ENCODE measurements around the gene FBXO42. TPM values are rescaled to one million over a fixed set of nuclear protein-coding genes. Genes with fewer than 3 reads are reported as not detected.

The FBXO42 gene
- total RNA-seq, 1 donor from 2014 or later: 25.6 TPM

DNA sequence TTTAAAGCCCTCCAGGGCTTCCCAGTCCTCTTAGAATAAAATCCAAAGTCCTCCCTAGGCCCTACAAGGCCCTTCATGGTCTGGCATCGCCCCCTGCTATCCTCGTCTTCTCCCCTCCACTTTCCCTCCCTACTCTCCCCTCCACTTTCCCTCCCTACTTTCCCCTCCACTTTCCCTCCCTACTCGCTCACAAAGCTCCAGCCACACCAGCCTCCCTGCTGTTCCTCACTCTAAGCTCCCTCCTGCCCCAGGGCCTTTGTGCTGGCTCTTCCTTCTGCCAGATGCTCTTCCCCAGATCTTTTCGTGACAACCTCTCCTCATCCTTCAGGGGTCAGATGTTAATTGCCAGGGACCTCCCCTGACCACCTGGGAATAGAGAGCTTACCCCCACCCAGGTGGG is 152.6 kb downstream of the FBXO42 start:
- peaks cover 11% of the 10 kb centered on the region for H3K36me3 Mint-ChIP-seq (ENCODE audit: low read depth, unreplicated experiment)

DNA sequence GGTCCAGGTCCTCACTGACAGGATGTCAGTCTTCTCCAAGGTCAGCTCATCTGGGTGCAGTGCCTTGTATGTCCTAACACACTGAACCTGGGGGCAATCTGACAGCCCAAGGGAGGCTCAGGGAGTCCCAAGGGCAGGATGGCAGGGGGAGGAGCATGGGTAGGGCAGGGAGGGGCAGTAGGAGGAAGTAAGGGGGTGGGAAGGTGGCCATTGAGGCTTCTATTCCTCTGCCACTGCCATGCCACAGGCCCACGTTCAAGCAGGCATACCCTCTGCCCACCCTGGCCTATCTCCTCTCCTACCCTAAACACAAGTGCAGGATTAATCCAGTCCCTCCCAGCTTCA is 153.2 kb downstream of the FBXO42 start:
- H3K9me3 Mint-ChIP-seq (ENCODE audit: unreplicated experiment): peaks cover 3% of the 10 kb centered on the region
- H3K27ac ChIP-seq (ENCODE audit: low read depth, low read length): no peak overlapping the region
- no peak overlapping the region for H3K4me3 Mint-ChIP-seq (ENCODE audit: unreplicated experiment)
- H3K9me3 ChIP-seq (ENCODE audit: insufficient read depth, low read depth, low read length): no peaks in the 10 kb centered on the region
- no peak overlapping the region for H3K9ac ChIP-seq (ENCODE audit: low read length)
- no peak overlapping the region for H3K27ac Mint-ChIP-seq (ENCODE audit: unreplicated experiment)
- H2AFZ ChIP-seq (ENCODE audit: low read depth, low read length): no peak overlapping the region
- peaks cover 5% of the 10 kb centered on the region for H3K4me1 Mint-ChIP-seq (ENCODE audit: low read depth, unreplicated experiment)
- peaks cover 1% of the 10 kb centered on the region for H3K27me3 Mint-ChIP-seq (ENCODE audit: low read depth, unreplicated experiment)
- no peaks in the 10 kb centered on the region for H3K79me2 ChIP-seq (ENCODE audit: insufficient read depth, low read length)
- DNase-seq (ENCODE audit: low read depth): no peak
- no peaks in the 10 kb centered on the region for H4K20me1 ChIP-seq (ENCODE audit: insufficient read depth, low read length)
- TF ChIP-seq, protein P1, sequence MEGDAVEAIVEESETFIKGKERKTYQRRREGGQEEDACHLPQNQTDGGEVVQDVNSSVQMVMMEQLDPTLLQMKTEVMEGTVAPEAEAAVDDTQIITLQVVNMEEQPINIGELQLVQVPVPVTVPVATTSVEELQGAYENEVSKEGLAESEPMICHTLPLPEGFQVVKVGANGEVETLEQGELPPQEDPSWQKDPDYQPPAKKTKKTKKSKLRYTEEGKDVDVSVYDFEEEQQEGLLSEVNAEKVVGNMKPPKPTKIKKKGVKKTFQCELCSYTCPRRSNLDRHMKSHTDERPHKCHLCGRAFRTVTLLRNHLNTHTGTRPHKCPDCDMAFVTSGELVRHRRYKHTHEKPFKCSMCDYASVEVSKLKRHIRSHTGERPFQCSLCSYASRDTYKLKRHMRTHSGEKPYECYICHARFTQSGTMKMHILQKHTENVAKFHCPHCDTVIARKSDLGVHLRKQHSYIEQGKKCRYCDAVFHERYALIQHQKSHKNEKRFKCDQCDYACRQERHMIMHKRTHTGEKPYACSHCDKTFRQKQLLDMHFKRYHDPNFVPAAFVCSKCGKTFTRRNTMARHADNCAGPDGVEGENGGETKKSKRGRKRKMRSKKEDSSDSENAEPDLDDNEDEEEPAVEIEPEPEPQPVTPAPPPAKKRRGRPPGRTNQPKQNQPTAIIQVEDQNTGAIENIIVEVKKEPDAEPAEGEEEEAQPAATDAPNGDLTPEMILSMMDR (IDR thresholded peaks at IDR 0.05; ENCODE audit: insufficient read depth, low read depth, low read length): no peak
- no peak for TF ChIP-seq EZH2 (IDR thresholded peaks at IDR 0.05; ENCODE audit: insufficient read depth, low read length)
- no peak overlapping the region for H3K4me2 ChIP-seq (ENCODE audit: low read length)
- peaks cover 11% of the 10 kb centered on the region for H3K36me3 Mint-ChIP-seq (ENCODE audit: low read depth, unreplicated experiment)
- no peaks in the 10 kb centered on the region for H3K27me3 ChIP-seq (ENCODE audit: insufficient read depth, low read length)
- FAIRE-seq: no peak
- no peak overlapping the region for H3K4me3 ChIP-seq (ENCODE audit: insufficient read depth, low read depth, low read length)
- no peaks in the 10 kb centered on the region for H3K4me1 ChIP-seq (ENCODE audit: insufficient read depth, low read length)
- no peaks in the 10 kb centered on the region for H3K36me3 ChIP-seq (ENCODE audit: insufficient read depth, low read length)

More for the DNA sequence above, 152.6 kb downstream of the FBXO42 start:
- Histone ChIP-seq H3K4me2 (ENCODE audit: low read length) (no peak overlapping the region), H3K4me3 (ENCODE audit: insufficient read depth, low read depth, low read length) (no peak overlapping the region), H3K9me3 (ENCODE audit: insufficient read depth, low read depth, low read length) (no peaks in the 10 kb centered on the region), H3K9ac (ENCODE audit: low read length) (no peak overlapping the region), H3K27me3 (ENCODE audit: insufficient read depth, low read length) (no peaks in the 10 kb centered on the region), H3K79me2 (ENCODE audit: insufficient read depth, low read length) (no peaks in the 10 kb centered on the region), H3K36me3 (ENCODE audit: insufficient read depth, low read length) (no peaks in the 10 kb centered on the region), H3K4me1 (ENCODE audit: insufficient read depth, low read length) (no peaks in the 10 kb centered on the region), H4K20me1 (ENCODE audit: insufficient read depth, low read length) (no peaks in the 10 kb centered on the region), H3K27ac (ENCODE audit: low read depth, low read length) (no peak overlapping the region), H2AFZ (ENCODE audit: low read depth, low read length) (no peak overlapping the region)
- DNase-seq (ENCODE audit: low read depth) (no peak), FAIRE-seq (no peak)
- Mint-ChIP-seq H3K9me3 (ENCODE audit: unreplicated experiment) (peaks cover 3% of the 10 kb centered on the region), H3K27me3 (ENCODE audit: low read depth, unreplicated experiment) (peaks cover 1% of the 10 kb centered on the region), H3K27ac (ENCODE audit: unreplicated experiment) (no peak overlapping the region), H3K4me1 (ENCODE audit: low read depth, unreplicated experiment) (peaks cover 5% of the 10 kb centered on the region), H3K4me3 (ENCODE audit: unreplicated experiment) (no peak overlapping the region)
- TF ChIP-seq EZH2 (IDR thresholded peaks at IDR 0.05; ENCODE audit: insufficient read depth, low read length): no peak
- TF ChIP-seq, protein P1 (IDR thresholded peaks at IDR 0.05; ENCODE audit: insufficient read depth, low read depth, low read length): no peak

DNA sequence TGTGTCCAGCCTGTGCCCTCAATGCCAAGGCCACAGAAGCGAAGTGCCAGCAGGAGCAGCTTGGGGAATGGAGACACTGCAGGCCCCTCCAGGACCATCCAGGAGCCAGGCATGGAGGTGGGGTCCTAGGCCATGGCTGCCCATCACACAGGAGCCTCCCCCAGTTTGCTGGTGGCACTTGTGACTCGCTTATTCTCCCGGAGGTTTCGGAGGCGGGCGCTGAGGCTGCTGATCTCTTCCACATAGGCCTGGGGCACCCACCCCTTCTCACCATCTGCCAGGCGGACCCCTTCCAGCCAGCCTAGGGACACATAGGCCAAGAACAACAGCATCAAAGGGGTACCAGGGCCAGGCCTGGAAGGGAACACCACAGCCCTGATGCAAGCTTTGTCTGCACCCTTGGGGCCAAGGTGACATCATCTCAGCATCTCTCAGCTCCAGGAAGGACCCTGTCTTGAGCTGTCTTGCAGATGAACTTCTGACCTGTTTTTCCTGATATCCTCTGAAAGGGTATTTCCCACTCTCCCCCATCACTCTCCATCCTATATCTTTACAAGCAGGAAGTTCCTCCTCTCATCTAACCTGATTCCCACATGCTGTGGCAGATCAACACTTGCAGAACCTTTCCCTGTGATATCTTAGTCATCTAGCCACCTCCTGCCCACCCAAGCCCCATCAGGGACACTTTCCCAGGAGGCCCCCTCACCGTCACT is 153.7 kb downstream of the FBXO42 start:
- no peak for DNase-seq (ENCODE audit: low read depth)

More for the DNA sequence above, 153.7 kb downstream of the FBXO42 start:
- Mint-ChIP-seq H3K27me3 (ENCODE audit: low read depth, unreplicated experiment) (peaks cover 1% of the 10 kb centered on the region), H3K4me1 (ENCODE audit: low read depth, unreplicated experiment) (peaks cover 5% of the 10 kb centered on the region), H3K9me3 (ENCODE audit: unreplicated experiment) (peaks cover 3% of the 10 kb centered on the region), H3K36me3 (ENCODE audit: low read depth, unreplicated experiment) (peaks cover 9% of the 10 kb centered on the region), H3K4me3 (ENCODE audit: unreplicated experiment) (no peak overlapping the region), H3K27ac (ENCODE audit: unreplicated experiment) (no peak overlapping the region)
- Histone ChIP-seq H3K79me2 (ENCODE audit: insufficient read depth, low read length) (no peaks in the 10 kb centered on the region), H3K27me3 (ENCODE audit: insufficient read depth, low read length) (no peaks in the 10 kb centered on the region), H3K36me3 (ENCODE audit: insufficient read depth, low read length) (no peaks in the 10 kb centered on the region), H3K4me2 (ENCODE audit: low read length) (no peak overlapping the region), H4K20me1 (ENCODE audit: insufficient read depth, low read length) (no peaks in the 10 kb centered on the region), H3K27ac (ENCODE audit: low read depth, low read length) (no peak overlapping the region), H3K9ac (ENCODE audit: low read length) (no peak overlapping the region), H3K4me3 (ENCODE audit: insufficient read depth, low read depth, low read length) (no peak overlapping the region), H3K9me3 (ENCODE audit: insufficient read depth, low read depth, low read length) (no peaks in the 10 kb centered on the region), H2AFZ (ENCODE audit: low read depth, low read length) (no peak overlapping the region), H3K4me1 (ENCODE audit: insufficient read depth, low read length) (no peaks in the 10 kb centered on the region)
- FAIRE-seq: no peak
- TF ChIP-seq EZH2 (IDR thresholded peaks at IDR 0.05; ENCODE audit: insufficient read depth, low read length): no peak
- TF ChIP-seq, protein P1 (IDR thresholded peaks at IDR 0.05; ENCODE audit: insufficient read depth, low read depth, low read length): no peak

All from astrocyte (in vitro differentiated cells and primary cell).